Endothelial cell of umbilical vein (primary cell): ENCODE measurements around the gene DOCK4. TPM values are rescaled to one million over a fixed set of nuclear protein-coding genes. Genes with fewer than 3 reads are reported as not detected.

Experiments
- BruUV-seq: library from RNA; stranded (reverse); fragments of 400-500 nt; replicated peaks from 2 replicates; lab custom pipeline; 2021; lab: Mats Ljungman, UMichigan
- CTCF ChIA-PET: fragments of 300-600, 350-600 bp; sonication (Branson Sonifier 250); formaldehyde crosslinking; loops from one replicate; lab custom pipeline; 2021; ENCODE audit warnings: antibody characterized with exemption, inconsistent platforms; lab: Charles Lee
- POLR2A ChIA-PET: fragments of 300-600, 350-600 bp; sonication (Branson Sonifier 250); formaldehyde crosslinking; loops from one replicate; lab custom pipeline; 2021; ENCODE audit warnings: antibody characterized with exemption, inconsistent platforms; lab: Charles Lee
- DNase-seq: peaks from one replicate; pipeline ENCODE4 v3.0.0-alpha.2; 2011; ENCODE audit warnings: low read depth, low spot score
- FAIRE-seq: peaks from 2 replicates; lab custom pipeline; 2011; peaks lifted over from hg19 to GRCh38; lab: Jason Lieb, UNC
- H2AFZ ChIP-seq: 2 replicates; pipeline ENCODE4 v1.6.0; 2012; ENCODE audit warnings: low read depth, low read length, control low read depth, inconsistent platforms
- H3K27ac ChIP-seq: 2 replicates; pipeline ENCODE4 v1.5.1; 2011; ENCODE audit warnings: low read depth, mild to moderate bottlenecking, control low read depth, low read length, moderate library complexity; ENCODE audit not compliant: insufficient read depth
- H3K27me3 ChIP-seq, 2 experiments: 2 replicates each; pipeline versions ENCODE4 v1.6.0 to v1.6.1; 2011; ENCODE audit warnings: low read length in 2 of 2, mixed read lengths in 1 of 2; ENCODE audit not compliant: control insufficient read depth in 2 of 2, insufficient read depth in 2 of 2
- H3K36me3 ChIP-seq, 2 experiments: 2 replicates in 1 of 2; 3 replicates in 1 of 2; pipeline ENCODE4 v1.5.1; 2011; ENCODE audit warnings: low read length in 2 of 2, mild to moderate bottlenecking in 1 of 2, moderate library complexity in 1 of 2; ENCODE audit not compliant: control insufficient read depth in 2 of 2, insufficient read depth in 2 of 2; ENCODE audit errors: extremely low read depth in 1 of 2
- H3K4me1 ChIP-seq: 3 replicates; pipeline ENCODE4 v1.5.1; 2011; ENCODE audit warnings: mild to moderate bottlenecking, low read length; ENCODE audit not compliant: control insufficient read depth, insufficient read depth; ENCODE audit errors: extremely low read depth
- H3K4me2 ChIP-seq: 2 replicates; pipeline ENCODE4 v1.6.1; 2011; ENCODE audit warnings: low read length, control low read depth, mixed read lengths; ENCODE audit not compliant: insufficient read depth
- H3K4me3 ChIP-seq, 3 experiments: fragments of 200-600 bp in 1 of 3; sonication (generic), shearing (Covaris generic) in 1 of 3; replicated peaks in 1 of 3; 2 replicates each; pipeline ENCODE4 v1.5.1; 2011 to 2016; ENCODE audit warnings: control low read depth in 3 of 3, low read length in 3 of 3, mild to moderate bottlenecking in 2 of 3, inconsistent platforms in 1 of 3, low read depth in 1 of 3, moderate library complexity in 1 of 3; ENCODE audit not compliant: insufficient read depth in 1 of 3
- H3K79me2 ChIP-seq: 2 replicates; pipeline ENCODE4 v1.6.0; 2012; ENCODE audit warnings: low read length, inconsistent platforms; ENCODE audit not compliant: control insufficient read depth, insufficient read depth
- H3K9ac ChIP-seq: replicated peaks from 2 replicates; pipeline ENCODE3; 2011; ENCODE audit warnings: low read length, control low read depth; ENCODE audit not compliant: insufficient read depth; ENCODE audit errors: extremely low read depth
- H3K9me1 ChIP-seq: replicated peaks from 3 replicates; pipeline ENCODE4 v1.6.0; 2011; ENCODE audit warnings: mild to moderate bottlenecking, low read length; ENCODE audit not compliant: control insufficient read depth, insufficient read depth; ENCODE audit errors: extremely low read depth
- H3K9me3 ChIP-seq: replicated peaks from 2 replicates; pipeline ENCODE4 v1.5.1; 2012; ENCODE audit warnings: low read length, inconsistent platforms; ENCODE audit not compliant: control insufficient read depth, insufficient read depth
- H4K20me1 ChIP-seq: replicated peaks from 2 replicates; pipeline ENCODE3; 2011; ENCODE audit warnings: mild to moderate bottlenecking, low read length; ENCODE audit not compliant: control insufficient read depth, insufficient read depth; ENCODE audit errors: extremely low read depth
- EZH2 ChIP-seq: IDR thresholded peaks from 2 replicates; pipeline ENCODE4 v1.6.1; 2012; ENCODE audit warnings: borderline replicate concordance, low read depth, mild to moderate bottlenecking, moderate library complexity, low read length, inconsistent platforms; ENCODE audit not compliant: severe bottlenecking
- FOS ChIP-seq: IDR thresholded peaks from 2 replicates; pipeline ENCODE4 v1.6.1; 2011; ENCODE audit warnings: mild to moderate bottlenecking, low read length, moderate library complexity, borderline replicate concordance; ENCODE audit not compliant: insufficient read depth
- GATA2 ChIP-seq: IDR thresholded peaks from 2 replicates; pipeline ENCODE4 v1.7.0; 2011; ENCODE audit warnings: low read depth, mild to moderate bottlenecking, moderate library complexity, mixed read lengths, low read length; ENCODE audit not compliant: insufficient read length, insufficient read depth
- JUN ChIP-seq: IDR thresholded peaks from 2 replicates; pipeline ENCODE4 v1.6.1; 2011; ENCODE audit warnings: borderline replicate concordance, low read depth; ENCODE audit not compliant: insufficient read length, insufficient read depth
- MAX ChIP-seq: IDR thresholded peaks from 2 replicates; pipeline ENCODE4 v1.6.1; 2011; ENCODE audit not compliant: insufficient read depth, insufficient read length
- MYC ChIP-seq: IDR thresholded peaks from one replicate; pipeline ENCODE4 v1.6.1; 2011; ENCODE audit warnings: mild to moderate bottlenecking, low read depth, low read length
- POLR2A ChIP-seq: IDR thresholded peaks from 2 replicates; pipeline ENCODE4 v1.6.1; 2012; ENCODE audit warnings: low read depth, mild to moderate bottlenecking, control low read depth, low read length
- POLR2AphosphoS5 ChIP-seq: IDR thresholded peaks from 2 replicates; pipeline ENCODE4 v1.6.1; 2012; ENCODE audit warnings: low read depth, mild to moderate bottlenecking, control low read depth, low read length, moderate library complexity; ENCODE audit not compliant: insufficient read depth
- dilution Hi-C: fragments of 300-500 bp; cut with MboI; formaldehyde crosslinking; loops from one replicate; pipeline ENCODE4 v1.15.0; 2019; ENCODE audit warnings: low sequenced_read_pairs; ENCODE audit not compliant: extremely low pct_ligation_motif_present
- intact Hi-C: fragments of 100-400 bp; cut with micrococcal nuclease; formaldehyde crosslinking; loops from one replicate; pipeline ENCODE4 v1.10.0; 2022
- polyA plus RNA-seq, 4 experiments: library from polyadenylated mRNA; depleted of rRNA in 3 of 4; stranded (reverse) in 3 of 4; unstranded in 1 of 4; fragments of >200 nt; gene quantifications; 2 replicates each; pipeline versions ENCODE4 v1.2.1 to v1.2.3, GENCODE V29; 2011 to 2012; ENCODE audit warnings: missing spikeins in 1 of 4
- total RNA-seq: library from RNA; stranded (reverse); gene quantifications from 2 replicates; pipeline ENCODE4 v1.2.3, GENCODE V29; 2021
- TF ChIP-seq, protein P1 (sequence below), 2 donors: IDR thresholded peaks; 1 replicate in 1 of 2; 2 replicates in 1 of 2; pipeline ENCODE4 v1.5.1; 2011; ENCODE audit warnings: low read length in 2 of 2, mild to moderate bottlenecking in 2 of 2, moderate library complexity in 2 of 2, control low read depth in 1 of 2, inconsistent platforms in 1 of 2, low read depth in 1 of 2; ENCODE audit not compliant: insufficient read depth in 1 of 2; ENCODE audit errors: extremely low read depth in 1 of 2

The DOCK4 gene
- total and polyA plus RNA-seq, 2 donors (not counting 3 experiments of a cell fraction or from before 2014, with no cell fraction given) = 47.4 to 164 TPM

DNA sequence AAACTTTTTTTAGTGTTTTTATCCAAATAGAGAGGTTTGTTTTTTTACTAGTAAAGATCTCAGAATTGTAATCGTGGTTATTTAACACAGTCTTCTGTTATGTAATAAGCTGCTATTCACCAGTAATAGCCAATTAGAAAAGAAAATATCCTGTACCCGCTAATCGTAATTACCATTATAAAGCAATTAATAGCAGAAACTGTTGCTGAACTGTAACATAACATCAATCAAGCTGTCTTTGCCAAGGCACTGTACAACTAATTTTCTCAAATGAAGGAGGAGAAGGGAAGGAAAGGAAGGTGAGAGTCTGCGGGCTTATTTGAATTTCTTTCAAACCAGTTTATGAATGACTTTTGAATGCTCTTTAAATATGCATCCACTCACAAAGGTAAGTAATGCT lies 9.6 kb upstream of the DOCK4 start:
- POLR2A ChIA-PET = no interaction called here
- Histone ChIP-seq H3K79me2 (peaks cover 22% of the 10 kb centered on the region), H3K4me2 (no peak overlapping the region), H3K4me3 (no peak overlapping the region), H4K20me1 (no peaks in the 10 kb centered on the region), H2AFZ (no peak overlapping the region), H3K9ac (no peak overlapping the region), H3K27ac (no peak overlapping the region), H3K27me3 (no peaks in the 10 kb centered on the region), H3K36me3 (no peaks in the 10 kb centered on the region), H3K9me3 (no peaks in the 10 kb centered on the region), H3K4me1 (no peaks in the 10 kb centered on the region), H3K9me1 (no peaks in the 10 kb centered on the region)
- no peak for DNase-seq
- TF ChIP-seq EZH2 = no peak
- TF ChIP-seq MYC = no peak
- no peak for TF ChIP-seq FOS
- no peak for TF ChIP-seq POLR2AphosphoS5
- TF ChIP-seq GATA2 = no peak
- TF ChIP-seq JUN = no peak
- TF ChIP-seq POLR2A = no peak
- no peak for TF ChIP-seq MAX
- TF ChIP-seq, protein P1, sequence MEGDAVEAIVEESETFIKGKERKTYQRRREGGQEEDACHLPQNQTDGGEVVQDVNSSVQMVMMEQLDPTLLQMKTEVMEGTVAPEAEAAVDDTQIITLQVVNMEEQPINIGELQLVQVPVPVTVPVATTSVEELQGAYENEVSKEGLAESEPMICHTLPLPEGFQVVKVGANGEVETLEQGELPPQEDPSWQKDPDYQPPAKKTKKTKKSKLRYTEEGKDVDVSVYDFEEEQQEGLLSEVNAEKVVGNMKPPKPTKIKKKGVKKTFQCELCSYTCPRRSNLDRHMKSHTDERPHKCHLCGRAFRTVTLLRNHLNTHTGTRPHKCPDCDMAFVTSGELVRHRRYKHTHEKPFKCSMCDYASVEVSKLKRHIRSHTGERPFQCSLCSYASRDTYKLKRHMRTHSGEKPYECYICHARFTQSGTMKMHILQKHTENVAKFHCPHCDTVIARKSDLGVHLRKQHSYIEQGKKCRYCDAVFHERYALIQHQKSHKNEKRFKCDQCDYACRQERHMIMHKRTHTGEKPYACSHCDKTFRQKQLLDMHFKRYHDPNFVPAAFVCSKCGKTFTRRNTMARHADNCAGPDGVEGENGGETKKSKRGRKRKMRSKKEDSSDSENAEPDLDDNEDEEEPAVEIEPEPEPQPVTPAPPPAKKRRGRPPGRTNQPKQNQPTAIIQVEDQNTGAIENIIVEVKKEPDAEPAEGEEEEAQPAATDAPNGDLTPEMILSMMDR (IDR thresholded peaks at IDR 0.05; ENCODE audit: extremely low read depth in 1 of 2, insufficient read depth in 1 of 2, low read depth in 1 of 2, low read length in 2 of 2) = no peak
- dilution Hi-C loops = no loop called here
- CTCF ChIA-PET = interaction anchor here (0.8 to 2.6 kb wide), 4 partner anchors 28 to 198 kb away, joined by 3 to 7 read pairs (median 3); no protein-coding TSS in a partner anchor
- no TSS peak for BruUV-seq
- FAIRE-seq = no peak
- intact Hi-C loops = no loop called here
